ENCODE data around the gene LMAN1L. TPM values are rescaled to one million over a fixed set of nuclear protein-coding genes. Genes with fewer than 3 reads are reported as not detected.

The LMAN1L gene
- total RNA-seq, 2 experiments from 2014 or later = 0.09 to 0.38 TPM

- no TSS peak for BruUV-seq (replicated peaks)
- Histone ChIP-seq H3K9me2 (ENCODE audit: insufficient read depth, low read length) (no peaks in the 10 kb centered on the region), H4K20me1 (ENCODE audit: insufficient read depth, low read length) (peaks cover 5% of the 10 kb centered on the region), H3K27ac (ENCODE audit: low read depth, low read length, poor library complexity, severe bottlenecking) (no peak overlapping the region), H2AFZ (ENCODE audit: low read length) (no peak overlapping the region), H3K4me1 (ENCODE audit: insufficient read depth, low read length, poor library complexity, severe bottlenecking) (peaks cover 32% of the 10 kb centered on the region), H3K79me2 (ENCODE audit: insufficient read depth, low read depth, low read length) (peaks cover 63% of the 10 kb centered on the region), H3K4me2 (ENCODE audit: low read length) (no peak overlapping the region), H3K9me3 (ENCODE audit: low read length) (peaks cover 16% of the 10 kb centered on the region), H3K36me3 (ENCODE audit: insufficient read depth, low read length) (peaks cover 39% of the 10 kb centered on the region), H3K4me3 (ENCODE audit: low read depth, low read length, poor library complexity, severe bottlenecking) (no peak overlapping the region)
- CTCF ChIA-PET (ENCODE audit: unreplicated experiment) = no interaction called here
- intact Hi-C loops (cut with micrococcal nuclease; ENCODE audit: unreplicated experiment) = no loop called here
- no peak for DNase-seq (ENCODE audit: low spot score)
- TF ChIP-seq CTCF (conservative IDR thresholded peaks at IDR 0.05; ENCODE audit: low read length) (no peak), EZH2phosphoT487 (IDR thresholded peaks at IDR 0.05; ENCODE audit: borderline replicate concordance, low read depth, low read length) (no peak)
- POLR2A ChIA-PET = no interaction called here
Measured at GRCh38 chr15:74867466-74868038, 54.9 kb downstream of the LMAN1L start.

- CTCF ChIA-PET (ENCODE audit: unreplicated experiment) = no interaction called here
- H3K4me2 ChIP-seq (ENCODE audit: low read length) = no peak overlapping the region
Measured at GRCh38 chr15:74868059-74868458, 55.4 kb downstream of the LMAN1L start.

More at GRCh38 chr15:74868059-74868458, 55.4 kb downstream of the LMAN1L start:
- TF ChIP-seq CTCF (conservative IDR thresholded peaks at IDR 0.05; ENCODE audit: low read length) = no peak
- TF ChIP-seq EZH2phosphoT487 (IDR thresholded peaks at IDR 0.05; ENCODE audit: borderline replicate concordance, low read depth, low read length) = no peak
- no peak overlapping the region for H2AFZ ChIP-seq (ENCODE audit: low read length)
- peaks cover 39% of the 10 kb centered on the region for H3K36me3 ChIP-seq (ENCODE audit: insufficient read depth, low read length)
- peaks cover 5% of the 10 kb centered on the region for H4K20me1 ChIP-seq (ENCODE audit: insufficient read depth, low read length)
- DNase-seq (ENCODE audit: low spot score) = no peak
- H3K9me3 ChIP-seq (ENCODE audit: low read length) = peaks cover 16% of the 10 kb centered on the region
- H3K9me2 ChIP-seq (ENCODE audit: insufficient read depth, low read length) = no peaks in the 10 kb centered on the region
- H3K4me1 ChIP-seq (ENCODE audit: insufficient read depth, low read length, poor library complexity, severe bottlenecking) = peaks cover 32% of the 10 kb centered on the region
- no peak overlapping the region for H3K4me3 ChIP-seq (ENCODE audit: low read depth, low read length, poor library complexity, severe bottlenecking)
- BruUV-seq (replicated peaks) = no TSS peak
- POLR2A ChIA-PET = no interaction called here
- intact Hi-C loops (cut with micrococcal nuclease; ENCODE audit: unreplicated experiment) = no loop called here
- H3K27ac ChIP-seq (ENCODE audit: low read depth, low read length, poor library complexity, severe bottlenecking) = no peak overlapping the region
- H3K79me2 ChIP-seq (ENCODE audit: insufficient read depth, low read depth, low read length) = peaks cover 65% of the 10 kb centered on the region
